A673 (cell line): ENCODE results near the gene TRABD. TPM values are rescaled to one million over a fixed set of nuclear protein-coding genes. Genes with fewer than 3 reads are reported as not detected.

Source experiments
- BruUV-seq: library from RNA; stranded (reverse); fragments of 400-500 nt; replicated peaks from 2 replicates; lab custom pipeline; 2021; lab: Mats Ljungman, UMichigan
- CTCF ChIA-PET: fragments of 300-600 bp; sonication (Branson Sonifier 250); formaldehyde crosslinking; loops from one replicate; lab custom pipeline; 2022; ENCODE audit warnings: antibody characterized with exemption; lab: Charles Lee
- POLR2A ChIA-PET: fragments of 300-600 bp; sonication (Branson Sonifier 250); formaldehyde crosslinking; loops from one replicate; lab custom pipeline; 2022; ENCODE audit warnings: antibody characterized with exemption; ENCODE audit not compliant: low non-redundant PET; lab: Charles Lee
- DNase-seq: peaks from one replicate; pipeline ENCODE4 v3.0.0-alpha.2; 2015; ENCODE audit warnings: low spot score
- H3K27ac ChIP-seq: fragments of 200-600 bp; sonication (generic); 2 replicates; pipeline ENCODE4 v1.5.1; 2016; ENCODE audit warnings: mixed run types, low read depth, mild to moderate bottlenecking, mixed read lengths, antibody characterized with exemption, low read length; ENCODE audit not compliant: poor library complexity, severe bottlenecking
- H3K27me3 ChIP-seq: fragments of 200-600 bp; sonication (generic); replicated peaks from 2 replicates; pipeline ENCODE4 v1.6.1; 2017; ENCODE audit warnings: mixed run types, low read depth, mild to moderate bottlenecking, mixed read lengths, antibody characterized with exemption, low read length; ENCODE audit not compliant: insufficient read depth, poor library complexity
- H3K36me3 ChIP-seq: fragments of 200-600 bp; sonication (generic); 2 replicates; pipeline ENCODE4 v1.6.1; 2016; ENCODE audit warnings: mixed run types, mild to moderate bottlenecking, mixed read lengths, antibody characterized with exemption, low read length; ENCODE audit not compliant: insufficient read depth, poor library complexity, severe bottlenecking
- H3K4me1 ChIP-seq: fragments of 200-600 bp; sonication (generic); 2 replicates; pipeline ENCODE4 v1.6.1; 2017; ENCODE audit warnings: mixed run types, mild to moderate bottlenecking, mixed read lengths, antibody characterized with exemption, low read length; ENCODE audit not compliant: insufficient read depth, poor library complexity, severe bottlenecking
- H3K4me3 ChIP-seq: fragments of 200-600 bp; sonication (generic); 2 replicates; pipeline ENCODE4 v1.5.1; 2016; ENCODE audit warnings: low read depth, mixed run types, mild to moderate bottlenecking, mixed read lengths, low read length; ENCODE audit not compliant: poor library complexity, severe bottlenecking
- H3K9me3 ChIP-seq: fragments of 200-600 bp; sonication (generic); 2 replicates; pipeline ENCODE4 v1.6.1; 2016; ENCODE audit warnings: mixed run types, low read depth, mild to moderate bottlenecking, mixed read lengths, antibody characterized with exemption, low read length; ENCODE audit not compliant: poor library complexity, severe bottlenecking
- CTCF ChIP-seq: fragments of 300-800, 200-600 bp; sonication (generic); conservative IDR thresholded peaks from 2 replicates; pipeline ENCODE4 v1.5.1; 2017; ENCODE audit warnings: low read depth, mild to moderate bottlenecking, antibody characterized with exemption, low read length, moderate library complexity, mixed read lengths
- EZH2 ChIP-seq: fragments of 200-600 bp; sonication (generic); IDR thresholded peaks from 2 replicates; pipeline ENCODE4 v1.6.1; 2017; ENCODE audit warnings: borderline replicate concordance, low read depth, mild to moderate bottlenecking, mixed read lengths, antibody characterized with exemption, low read length; ENCODE audit not compliant: poor library complexity, severe bottlenecking
- intact Hi-C: fragments of 100-400 bp; cut with micrococcal nuclease; formaldehyde crosslinking; loops from one replicate; pipeline ENCODE4 v1.10.0; 2022; ENCODE audit not compliant: unreplicated experiment
- total RNA-seq: library from RNA; stranded (reverse); gene quantifications from 2 replicates; pipeline ENCODE4 v1.2.3, GENCODE V29; 2021

Gene TRABD
- total RNA-seq, 1 experiment from 2014 or later: 63.9 TPM

DNA sequence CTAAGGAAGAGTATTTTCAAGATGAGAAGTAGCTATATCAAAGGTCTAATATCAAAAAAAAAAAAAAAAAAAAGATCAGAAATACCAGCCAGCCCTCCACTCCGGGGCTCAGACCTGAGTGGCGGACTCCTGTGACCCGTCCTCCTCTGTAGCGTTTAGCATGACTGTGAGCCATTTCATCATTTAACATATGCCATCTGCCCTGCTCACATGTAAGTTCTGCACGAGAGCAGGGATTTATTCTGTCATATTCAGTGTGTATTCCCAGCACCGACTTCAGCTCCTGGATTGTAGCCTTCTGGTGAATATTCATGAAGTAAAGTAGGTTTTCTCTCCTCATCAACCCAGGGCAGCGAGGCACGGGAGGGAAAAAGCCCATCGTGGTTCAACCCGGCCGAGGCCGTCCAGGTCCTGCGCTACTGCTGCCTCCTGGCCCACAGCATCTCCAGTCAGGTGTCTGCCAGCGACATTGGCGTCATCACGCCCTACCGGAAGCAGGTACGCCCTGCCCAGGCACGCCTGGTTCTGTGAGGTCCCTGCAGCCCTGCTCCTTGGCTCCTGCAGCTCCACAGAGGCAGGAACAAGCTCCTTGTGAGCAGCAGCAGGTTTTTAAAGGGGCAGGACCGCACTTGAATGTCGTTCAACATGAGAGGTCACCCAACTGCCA lies 27.9 kb upstream of the TRABD start:
- intact Hi-C loops: no loop called here
- Histone ChIP-seq H3K4me1 (no peaks in the 10 kb centered on the region), H3K36me3 (no peaks in the 10 kb centered on the region), H3K9me3 (no peaks in the 10 kb centered on the region), H3K27ac (no peak overlapping the region), H3K27me3 (no peaks in the 10 kb centered on the region), H3K4me3 (no peak overlapping the region)
- TF ChIP-seq EZH2 (no peak), CTCF (no peak)
- BruUV-seq: no TSS peak
- no peak for DNase-seq
- CTCF ChIA-PET: no interaction called here
- POLR2A ChIA-PET: no interaction called here

- Histone ChIP-seq H3K27me3 (no peaks in the 10 kb centered on the region), H3K4me3 (no peak overlapping the region), H3K9me3 (no peaks in the 10 kb centered on the region), H3K27ac (no peak overlapping the region), H3K36me3 (no peaks in the 10 kb centered on the region), H3K4me1 (no peaks in the 10 kb centered on the region)
- BruUV-seq: no TSS peak
- ChIA-PET CTCF (no interaction called here), POLR2A (no interaction called here)
- TF ChIP-seq EZH2: no peak
- TF ChIP-seq CTCF: no peak
- DNase-seq: no peak
- intact Hi-C loops: no loop called here
These were observed 24.8 kb upstream of the TRABD start for GRCh38 chr22:50160947-50161346.

GRCh38 chr22:50161508-50162390 lies 24.0 kb upstream of the TRABD start:
- Histone ChIP-seq H3K27me3 (no peaks in the 10 kb centered on the region), H3K36me3 (no peaks in the 10 kb centered on the region), H3K4me3 (no peak overlapping the region), H3K9me3 (no peaks in the 10 kb centered on the region), H3K27ac (no peak overlapping the region), H3K4me1 (no peaks in the 10 kb centered on the region)
- TF ChIP-seq EZH2 (no peak), CTCF (no peak)
- POLR2A ChIA-PET: no interaction called here
- intact Hi-C loops: no loop called here
- no TSS peak for BruUV-seq
- no peak for DNase-seq
- CTCF ChIA-PET: no interaction called here
